K562 (cell line): ENCODE data around the gene BANP. TPM values are rescaled to one million over a fixed set of nuclear protein-coding genes. Genes with fewer than 3 reads are reported as not detected.
A peak's percentile ranks its signal among the peaks of the same experiment; 100 is the strongest.
"Not testable (repeated sequence)": the region's sequence is repeated elsewhere in the genome, so short reads cannot be mapped to it uniquely, and the experiment has no call there.

ENCODE experiments used
- ATAC-seq: fragments of 200-7000 bp; cut with Tn5 transposase; 3 replicates; pipeline ENCODE4 v1.9.1; 2020; ENCODE audit warnings: moderate library complexity
- BruUV-seq: library from RNA; stranded (reverse); fragments of 400-500 nt; replicated peaks from 2 replicates; lab custom pipeline; 2021; lab: Mats Ljungman, UMichigan
- CTCF ChIA-PET: fragments of 300-600 bp; formaldehyde crosslinking; extraction: SDS; loops from one replicate; lab custom pipeline; 2021; ENCODE audit warnings: low intra/inter-chr PET ratio; lab: Yijun Ruan, JAX
- POLR2A ChIA-PET: fragments of 300-600, 350-650 bp; sonication (Branson Sonifier 250); formaldehyde crosslinking; extraction: SDS; loops from one replicate; lab custom pipeline; 2021; ENCODE audit warnings: antibody characterized with exemption, inconsistent platforms; lab: Yijun Ruan, JAX
- DNase-seq, 4 experiments: peaks; one replicate each; pipeline versions ENCODE4 v3.0.0 to v3.0.0-alpha.2; 2011 to 2018; ENCODE audit warnings: low spot score in 3 of 4, mixed read lengths in 3 of 4; ENCODE audit errors: extremely low read depth in 1 of 4
- FAIRE-seq: peaks from 2 replicates; lab custom pipeline; 2011; peaks lifted over from hg19 to GRCh38; lab: Jason Lieb, UNC
- H2AFZ ChIP-seq: 2 replicates; pipeline ENCODE4 v1.6.0; 2011; ENCODE audit warnings: low read depth, low read length, control low read depth, inconsistent platforms
- H3K27ac ChIP-seq: fragments of 200-600 bp; 3 replicates; pipeline ENCODE4 v1.8.0; 2011; ENCODE audit warnings: low read depth, mild to moderate bottlenecking, control low read depth, inconsistent platforms, low read length, moderate library complexity, mixed read lengths; ENCODE audit errors: extremely low read depth
- H3K27me3 ChIP-seq, 2 experiments: fragments of 300-600 bp in 1 of 2; 2 replicates in 1 of 2; 3 replicates in 1 of 2; pipeline versions ENCODE4 v1.6.0 to v1.8.0; 2011; ENCODE audit warnings: inconsistent platforms in 2 of 2, low read length in 2 of 2, mild to moderate bottlenecking in 1 of 2, mixed read lengths in 1 of 2, moderate library complexity in 1 of 2; ENCODE audit not compliant: control insufficient read depth in 2 of 2, insufficient read depth in 2 of 2
- H3K36me3 ChIP-seq: fragments of 300-600 bp; 3 replicates; pipeline ENCODE4 v1.8.0; 2011; ENCODE audit warnings: mild to moderate bottlenecking, low read length, inconsistent platforms; ENCODE audit not compliant: control insufficient read depth, insufficient read depth
- H3K4me1 ChIP-seq, 2 experiments: fragments of 200-600 bp in 1 of 2; replicated peaks in 1 of 2; 2 replicates in 1 of 2; 3 replicates in 1 of 2; pipeline versions ENCODE4 v1.5.1 to v1.8.0; 2011; ENCODE audit warnings: inconsistent platforms in 2 of 2, low read length in 2 of 2, mild to moderate bottlenecking in 1 of 2, mixed read lengths in 1 of 2, moderate library complexity in 1 of 2; ENCODE audit not compliant: control insufficient read depth in 2 of 2, insufficient read depth in 2 of 2
- H3K4me2 ChIP-seq: 2 replicates; pipeline ENCODE4 v1.6.1; 2011; ENCODE audit warnings: low read length, control low read depth, inconsistent platforms, mixed read lengths; ENCODE audit not compliant: insufficient read depth
- H3K4me3 ChIP-seq: fragments of 200-600 bp; sonication (generic), shearing (Covaris generic); 2 replicates; pipeline ENCODE4 v1.5.1; 2016; ENCODE audit warnings: control low read depth, inconsistent platforms
- H3K79me2 ChIP-seq: fragments of 200-600 bp; 3 replicates; pipeline ENCODE4 v1.8.0; 2011; ENCODE audit warnings: low read length, inconsistent platforms; ENCODE audit not compliant: control insufficient read depth, insufficient read depth
- H3K9ac ChIP-seq, 2 experiments: 2 replicates each; pipeline versions ENCODE4 v1.6.0 to v1.6.1; 2011; ENCODE audit warnings: low read depth in 2 of 2, low read length in 2 of 2, control low read depth in 1 of 2, inconsistent platforms in 1 of 2, mild to moderate bottlenecking in 1 of 2, mixed read lengths in 1 of 2; ENCODE audit not compliant: insufficient read depth in 1 of 2
- H3K9me1 ChIP-seq: one replicate; pipeline ENCODE4 v1.6.0; 2011; ENCODE audit warnings: inconsistent platforms, mild to moderate bottlenecking, low read length, moderate library complexity; ENCODE audit not compliant: control insufficient read depth, insufficient read depth
- H3K9me3 ChIP-seq: replicated peaks from 2 replicates; pipeline ENCODE4 v1.5.1; 2011; ENCODE audit warnings: low read depth, low read length, inconsistent platforms; ENCODE audit not compliant: control insufficient read depth, insufficient read depth
- H4K20me1 ChIP-seq: replicated peaks from 2 replicates; pipeline ENCODE4 v1.6.1; 2011; ENCODE audit warnings: low read length, inconsistent platforms, mixed read lengths; ENCODE audit not compliant: control insufficient read depth, insufficient read depth
- ADNP ChIP-seq: fragments of 200-800 bp; sonication (Bioruptor generic); IDR thresholded peaks from 2 replicates; pipeline ENCODE4 v1.6.1; 2016; ENCODE audit warnings: missing genetic modification characterization, missing compliant biosample characterization
- BCOR ChIP-seq: fragments of 450-650 bp; IDR thresholded peaks from 2 replicates; pipeline ENCODE4 v1.6.1; 2016
- HDAC2 ChIP-seq: fragments of 450-650 bp; IDR thresholded peaks from 2 replicates; pipeline ENCODE4 v1.6.1; 2016; ENCODE audit warnings: mild to moderate bottlenecking
- KDM1A ChIP-seq, 2 experiments: fragments of 450-650 bp; IDR thresholded peaks; 2 replicates each; pipeline ENCODE4 v1.6.1; 2016; ENCODE audit warnings: mild to moderate bottlenecking in 2 of 2
- RBM25 ChIP-seq: fragments of 200-400 bp; formaldehyde crosslinking; IDR thresholded peaks from 2 replicates; pipeline ENCODE4 v1.6.1; 2018; ENCODE audit warnings: low read length, low read depth, moderate library complexity; ENCODE audit not compliant: severe bottlenecking
- ZFP36 ChIP-seq: fragments of 150-350 bp; IDR thresholded peaks from 2 replicates; pipeline ENCODE4 v1.6.1; 2018; ENCODE audit warnings: low read length, low read depth; ENCODE audit not compliant: partially characterized antibody
- WGBS: fragments of 100-300 bp; shearing (Covaris generic); methylation state at CpG from one replicate; pipeline ENCODE4 v1.1.6; 2016; ENCODE audit warnings: low coverage, mixed read lengths; ENCODE audit not compliant: insufficient coverage; ENCODE audit errors: missing lambda C conversion rate; 5-methylcytosine and 5-hydroxymethylcytosine counted together
- in situ Hi-C: fragments of 300-500 bp; cut with MboI; formaldehyde crosslinking; loops from 4 replicates; pipeline ENCODE4 v1.15.0; 2018; ENCODE audit warnings: inconsistent platforms, mixed read lengths
- intact Hi-C: fragments of 100-400 bp; cut with micrococcal nuclease; formaldehyde crosslinking; loops from 2 replicates; pipeline ENCODE4 v1.14.2; 2022
- polyA plus RNA-seq, 8 experiments: library from polyadenylated mRNA; depleted of rRNA in 4 of 8; stranded (reverse) in 5 of 8; unstranded in 3 of 8; fragments of >200 nt; fragmentation: Nextera tagmentation in 2 of 8; fragmentation: Illumina TruSeq in 1 of 8; extraction: Ambion mirVana in 2 of 8; extraction: Trizol in 1 of 8; gene quantifications; 2 replicates each; pipeline versions ENCODE4 v1.2.1 to v1.2.3, GENCODE V29; 2011 to 2014; ENCODE audit warnings: inconsistent platforms in 1 of 8, missing spikeins in 1 of 8
- total RNA-seq, 7 experiments: library from RNA; depleted of rRNA in 6 of 7; stranded (reverse); fragments of >200 nt in 6 of 7; fragmentation: Illumina TruSeq in 2 of 7; extraction: Trizol in 2 of 7; gene quantifications; 2 replicates each; pipeline versions ENCODE4 v1.2.1 to v1.2.3, GENCODE V29; 2011 to 2021; ENCODE audit warnings: low replicate concordance in 1 of 7

Gene BANP
- total and polyA plus RNA-seq, 9 of the 15 experiments (the other 6 are each of a cell fraction or from before 2014, with no cell fraction given): 4.6 to 22.1 (median 15.6) TPM

DNA sequence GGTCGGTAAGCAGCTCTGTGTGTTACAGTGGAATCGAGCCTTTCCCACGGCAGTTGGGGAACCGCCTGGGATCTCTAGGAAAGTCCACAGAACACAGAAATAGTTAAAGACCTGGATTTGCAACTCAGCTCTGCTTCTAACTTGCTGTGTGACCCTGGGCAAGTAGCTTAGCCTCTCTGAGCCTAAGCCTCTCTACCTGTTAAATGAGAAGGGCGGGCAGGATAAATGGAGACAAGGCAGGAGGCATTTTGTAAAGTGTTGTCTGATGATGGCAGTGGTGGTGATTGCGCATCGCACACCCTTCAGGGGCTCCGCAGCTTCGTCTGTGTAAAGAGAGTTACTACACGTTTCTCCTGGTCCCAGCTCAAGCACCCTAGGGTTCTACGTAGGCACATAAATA, 43.1 kb upstream of the BANP start:
- BruUV-seq, H3K4me2 ChIP-seq, H3K36me3 ChIP-seq, H3K79me2 ChIP-seq, H3K27ac ChIP-seq, H3K4me3 ChIP-seq, H3K9me3 ChIP-seq, in situ Hi-C loops, H3K9ac ChIP-seq, ATAC-seq, FAIRE-seq, DNase-seq, H4K20me1 ChIP-seq, H3K9me1 ChIP-seq, H2AFZ ChIP-seq, H3K4me1 ChIP-seq: not testable (repeated sequence)
- ChIA-PET CTCF (interaction anchor here (2.1 to 2.6 kb wide), 2 partner anchors 58 to 128 kb away, joined by 18 to 24 read pairs; no protein-coding TSS in a partner anchor), POLR2A (interaction anchor here (0.6 to 1.2 kb wide), 2 partner anchors 129 to 420 kb away, joined by 3 read pairs; no protein-coding TSS in a partner anchor)
- intact Hi-C loops: loop anchor here (2.0 kb wide), 1 partner anchor 37 kb away; no protein-coding TSS in a partner anchor
- WGBS: 44% methylated on average over 11 of the region's 11 CpGs
- TF ChIP-seq BCOR: peak; percentile 81
- TF ChIP-seq HDAC2: peak; percentile 31; the same call in 1 of the 2 replicates
- peak; percentile 57 for TF ChIP-seq ZFP36
- TF ChIP-seq ADNP (tag): 0 out of 2 replicates have a peak, but pooled peaks have one; percentile 16
- TF ChIP-seq KDM1A (IDR thresholded peaks at IDR 0.05): 0 out of 4 replicates have a peak, but pooled peaks of 1 of the 2 experiments have one; percentile 43
- TF ChIP-seq RBM25: peak; percentile 70
- peaks cover 2 to 23% of the 10 kb centered on the region in 2 experiments; a peak in 2 of 5 replicates for H3K27me3 ChIP-seq
